ENCODE measurements around the gene SLC4A8.

The SLC4A8 gene

GRCh38 chr12:51424662-51425539, at the start of gene SLC4A8:
Gene SLC4A8, plus strand, starts transcription at chr12:51424831. Its CDS starts 157 bp downstream, at chr12:51424988.
- in situ Hi-C loops (cut with HindIII; ENCODE audit: low sequenced_read_pairs) = no loop called here

DNA sequence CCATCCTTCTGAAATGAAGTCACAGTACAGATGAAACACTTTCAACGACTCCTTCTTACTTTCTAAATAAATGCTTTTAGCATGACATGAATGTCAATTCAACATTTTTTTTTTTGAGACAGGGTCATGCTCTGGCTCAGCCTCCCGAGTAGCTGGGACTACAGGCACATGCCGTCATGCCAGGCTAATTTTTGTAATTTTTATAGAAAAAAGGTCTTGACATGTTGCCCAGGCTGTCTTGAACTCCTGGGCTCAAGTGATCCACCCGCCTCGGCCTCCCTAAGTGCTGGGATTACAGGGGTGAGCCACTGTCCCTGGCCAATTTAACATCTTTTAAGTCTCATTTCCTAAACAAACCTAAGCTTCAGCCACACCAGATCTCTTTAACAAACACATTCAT, 49.8 kb upstream of the SLC4A8 start:
- in situ Hi-C loops (cut with HindIII; ENCODE audit: low sequenced_read_pairs) = no loop called here

GRCh38 chr12:51377099-51377984, 47.3 kb upstream of the SLC4A8 start:
- in situ Hi-C loops (cut with HindIII; ENCODE audit: low sequenced_read_pairs) = no loop called here

GRCh38 chr12:51378749-51379148, 45.9 kb upstream of the SLC4A8 start:
- in situ Hi-C loops (cut with HindIII; ENCODE audit: low sequenced_read_pairs) = no loop called here

GRCh38 chr12:51379571-51379970, 45.1 kb upstream of the SLC4A8 start:
- in situ Hi-C loops (cut with HindIII; ENCODE audit: low sequenced_read_pairs) = no loop called here

GRCh38 chr12:51381226-51382079, 43.2 kb upstream of the SLC4A8 start:
- in situ Hi-C loops (cut with HindIII; ENCODE audit: low sequenced_read_pairs) = no loop called here

DNA sequence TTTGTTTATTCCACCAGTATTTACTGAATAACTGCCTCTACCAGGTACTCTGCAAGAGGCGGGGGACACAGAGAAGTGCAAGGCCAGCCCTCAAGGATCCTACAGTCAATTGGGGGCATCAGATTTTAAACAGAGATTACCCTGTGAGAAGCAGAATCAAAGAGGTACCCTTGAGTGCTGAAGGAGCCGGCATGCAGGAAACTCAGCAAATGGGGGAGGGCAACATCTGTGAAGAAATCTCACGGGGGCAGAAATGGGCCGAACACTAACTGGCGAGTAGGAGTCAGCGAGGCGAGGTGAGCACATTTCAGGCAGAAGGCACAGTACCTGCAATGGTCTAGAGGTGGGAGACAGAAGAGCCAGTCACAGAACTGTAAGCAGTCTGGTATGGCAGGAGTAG, 42.5 kb upstream of the SLC4A8 start:
- in situ Hi-C loops (cut with HindIII; ENCODE audit: low sequenced_read_pairs) = no loop called here

DNA sequence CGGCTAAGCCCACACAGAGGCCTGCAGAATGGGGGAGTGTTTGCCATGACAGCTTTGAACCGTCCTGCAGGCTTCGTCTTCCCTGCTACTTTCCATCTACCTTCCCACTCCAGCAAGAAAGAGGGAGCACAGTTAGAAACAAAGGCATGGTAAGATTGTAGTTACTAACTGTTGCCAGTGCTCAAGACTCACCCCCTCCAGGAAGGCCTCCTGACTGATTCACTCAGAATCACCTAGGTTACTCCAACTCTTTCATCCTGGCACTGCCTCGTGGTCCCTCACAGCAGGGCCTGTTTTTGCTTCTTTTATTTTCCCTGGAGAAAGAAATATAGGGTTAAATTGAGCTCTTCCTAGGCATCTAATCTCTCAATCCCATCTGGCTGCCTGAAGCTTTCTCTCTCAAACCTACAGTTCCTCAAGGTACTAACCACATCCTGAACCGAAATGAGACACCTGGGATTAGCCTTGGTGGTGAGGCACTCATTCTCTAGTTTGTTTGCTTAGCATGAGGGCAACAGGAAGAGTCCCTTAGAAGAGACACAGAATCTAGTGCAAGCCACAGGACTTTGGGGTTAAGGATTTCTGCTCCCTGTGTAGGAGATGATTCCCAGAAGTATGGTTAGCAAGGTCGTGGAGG, 41.2 kb upstream of the SLC4A8 start:
- in situ Hi-C loops (cut with HindIII; ENCODE audit: low sequenced_read_pairs) = no loop called here

DNA sequence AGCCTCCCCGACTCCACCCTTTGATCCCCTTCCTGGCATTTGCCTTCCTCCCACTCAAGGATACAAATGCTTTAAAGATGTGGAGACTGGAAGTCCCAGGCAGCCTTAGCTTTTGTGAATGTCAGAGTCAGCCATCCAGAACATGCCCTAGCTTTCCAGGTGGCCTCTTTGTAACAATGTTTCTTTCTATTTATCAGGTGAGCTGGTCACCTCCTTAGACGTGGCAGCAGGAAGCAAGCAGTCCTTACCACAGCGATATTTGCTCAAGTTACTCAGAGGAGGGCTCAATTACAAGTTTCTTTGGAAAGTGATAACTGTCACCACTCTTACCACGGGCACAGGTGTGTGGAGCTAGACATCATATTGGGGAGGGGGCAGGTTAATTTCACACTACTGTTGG, 38.3 kb upstream of the SLC4A8 start:
- in situ Hi-C loops (cut with HindIII; ENCODE audit: low sequenced_read_pairs) = no loop called here

- in situ Hi-C loops (cut with HindIII; ENCODE audit: low sequenced_read_pairs) = no loop called here
Observed at GRCh38 chr12:51388069-51388799, 36.4 kb upstream of the SLC4A8 start.

DNA sequence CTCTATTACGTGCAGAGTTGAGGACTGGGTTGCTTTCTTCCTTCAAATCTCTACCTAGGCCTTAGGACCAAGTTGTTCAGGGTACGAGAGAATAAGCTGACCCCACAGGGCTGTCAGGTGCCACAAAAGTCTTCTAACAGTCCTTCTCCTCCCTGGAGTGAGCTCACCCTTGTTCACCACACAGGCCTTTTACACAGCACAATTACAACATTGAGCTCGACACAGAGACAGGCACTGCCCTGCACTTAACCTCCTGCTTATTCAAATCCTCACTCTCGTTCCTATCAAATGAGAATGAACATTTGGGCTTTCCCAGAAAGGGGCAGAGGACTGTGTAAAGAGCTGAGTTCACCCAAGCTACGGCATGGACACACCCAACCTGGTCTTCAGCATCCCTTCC, 35.8 kb upstream of the SLC4A8 start:
- in situ Hi-C loops (cut with HindIII; ENCODE audit: low sequenced_read_pairs) = no loop called here

DNA sequence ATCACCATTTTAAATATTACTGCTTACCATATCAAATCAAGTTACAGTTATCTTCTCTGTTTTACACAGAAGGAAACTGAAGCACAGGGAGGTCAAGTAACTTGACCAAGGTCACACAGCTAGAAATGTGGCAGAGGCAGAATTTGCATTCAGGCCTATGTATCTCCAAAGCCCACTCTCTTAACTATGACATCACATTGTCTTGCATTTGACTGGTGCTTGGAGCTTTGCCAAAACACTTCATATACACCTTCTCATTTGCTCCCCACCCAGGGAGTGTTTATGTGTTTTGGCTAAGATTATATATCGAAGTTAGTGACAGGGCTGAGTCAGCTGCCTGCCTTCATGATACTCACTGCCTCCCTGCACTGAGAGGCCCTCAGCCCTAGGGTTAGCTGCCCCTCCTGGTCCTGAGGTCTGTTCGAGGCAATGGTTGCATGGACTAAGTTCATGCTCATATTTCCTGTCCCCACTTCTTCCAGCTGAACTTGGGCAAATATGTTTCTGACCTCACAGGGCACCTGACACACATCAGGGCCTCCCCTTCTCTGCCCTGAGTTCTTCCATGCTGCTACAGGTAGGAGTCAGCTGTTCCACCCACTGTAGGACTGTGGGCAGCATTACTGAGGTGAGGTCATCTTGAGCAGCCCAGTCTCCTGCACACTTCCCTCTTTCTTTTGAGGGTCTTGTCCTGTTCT, 35.2 kb upstream of the SLC4A8 start:
- in situ Hi-C loops (cut with HindIII; ENCODE audit: low sequenced_read_pairs) = no loop called here

DNA sequence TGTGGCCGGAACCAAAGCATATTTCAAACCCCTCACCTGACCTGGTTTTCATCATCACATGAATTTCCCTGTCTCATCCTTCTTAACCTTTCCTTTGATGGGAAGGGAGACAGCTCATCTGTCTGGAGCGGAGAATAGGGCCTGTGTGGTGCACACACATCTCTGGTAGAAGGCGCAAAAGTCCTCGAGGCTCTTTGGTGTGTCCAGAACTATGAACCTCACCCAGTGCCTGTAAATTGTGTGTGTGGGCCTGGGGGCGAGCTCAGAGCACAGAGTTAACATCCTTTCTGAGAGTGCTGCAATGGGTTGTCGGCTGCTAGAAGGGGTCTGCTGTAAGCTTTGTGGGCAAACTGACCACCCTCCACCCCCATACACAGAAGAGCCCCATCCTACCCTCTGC, 34.2 kb upstream of the SLC4A8 start:
- in situ Hi-C loops (cut with HindIII; ENCODE audit: low sequenced_read_pairs) = no loop called here

- in situ Hi-C loops (cut with HindIII; ENCODE audit: low sequenced_read_pairs) = no loop called here
Observed at GRCh38 chr12:51390891-51391282, 33.7 kb upstream of the SLC4A8 start.

GRCh38 chr12:51391283-51392123, 33.1 kb upstream of the SLC4A8 start, which contains the start of gene GALNT6:
Gene GALNT6, minus strand, starts transcription at chr12:51391406. Its CDS starts 11,625 bp downstream, at chr12:51379781.
- in situ Hi-C loops (cut with HindIII; ENCODE audit: low sequenced_read_pairs) = no loop called here

DNA sequence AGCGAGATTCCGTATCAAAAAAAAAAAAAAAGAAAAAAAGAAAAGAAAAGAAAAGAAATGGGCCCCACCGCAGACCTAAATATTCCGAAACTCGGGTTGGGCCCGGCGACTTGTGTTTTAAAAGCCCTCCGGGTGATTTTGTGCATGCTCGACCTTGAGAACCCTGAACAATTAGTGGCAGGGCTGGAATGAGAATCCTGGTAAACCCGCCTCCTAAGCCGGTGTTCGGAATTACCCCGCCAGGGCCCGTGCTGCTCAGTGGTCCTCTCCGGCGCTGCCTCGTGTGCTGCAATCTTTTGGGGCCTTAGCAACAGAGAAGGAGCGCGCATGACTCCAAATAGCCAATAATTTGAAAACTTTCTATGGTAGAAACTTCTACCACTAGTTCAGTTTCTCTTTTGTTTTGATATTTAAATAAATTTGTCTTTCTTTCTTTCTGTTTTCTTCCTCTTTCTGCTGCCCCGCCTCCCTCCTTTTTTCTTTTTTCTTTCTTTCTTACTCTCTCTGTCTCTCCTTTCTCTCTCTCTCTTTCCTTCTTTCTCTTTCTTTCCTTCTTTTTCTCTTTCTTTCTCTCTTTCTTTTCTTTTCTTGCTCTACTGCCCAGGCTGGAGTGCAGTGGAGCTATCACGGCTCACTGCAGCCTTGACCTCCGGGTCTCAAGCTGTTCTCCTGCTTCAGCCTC, 31.9 kb upstream of the SLC4A8 start:
- in situ Hi-C loops (cut with HindIII; ENCODE audit: low sequenced_read_pairs) = no loop called here

GRCh38 chr12:51393676-51394545, 30.7 kb upstream of the SLC4A8 start:
- in situ Hi-C loops (cut with HindIII; ENCODE audit: low sequenced_read_pairs) = no loop called here

Measured in DLD1 (cell line).